Smooth muscle cell (in vitro differentiated cells): ENCODE results near the gene PTGIR. TPM values are rescaled to one million over a fixed set of nuclear protein-coding genes. Genes with fewer than 3 reads are reported as not detected.

Experiments
- DNase-seq: peaks from one replicate; lab custom pipeline; 2025; ENCODE audit not compliant: unreplicated experiment; lab: John Stamatoyannopoulos, UW
- H2AFZ ChIP-seq: fragments of 200-600 bp; sonication (generic); 2 replicates; pipeline ENCODE4 v1.6.0; 2016; ENCODE audit warnings: antibody characterized with exemption, low read depth, mild to moderate bottlenecking
- H3F3A ChIP-seq: fragments of 200-600 bp; sonication (generic); 2 replicates; pipeline ENCODE4 v1.6.0; 2017; ENCODE audit warnings: antibody characterized with exemption, low read depth
- H3K27ac ChIP-seq: fragments of 200-600 bp; sonication (generic); 2 replicates; pipeline ENCODE4 v1.5.1; 2016; ENCODE audit warnings: low read depth, mild to moderate bottlenecking
- H3K27me3 ChIP-seq: fragments of 200-600 bp; sonication (generic); 2 replicates; pipeline ENCODE4 v1.6.1; 2016; ENCODE audit warnings: low read depth, mild to moderate bottlenecking
- H3K36me3 ChIP-seq: fragments of 200-600 bp; sonication (generic); 2 replicates; pipeline ENCODE4 v1.5.1; 2016; ENCODE audit warnings: low read depth
- H3K4me1 ChIP-seq: fragments of 200-600 bp; sonication (generic); 2 replicates; pipeline ENCODE4 v1.5.1; 2016; ENCODE audit warnings: low read depth
- H3K4me2 ChIP-seq: fragments of 200-600 bp; sonication (generic); 2 replicates; pipeline ENCODE4 v1.6.0; 2016; ENCODE audit warnings: mild to moderate bottlenecking
- H3K4me3 ChIP-seq: fragments of 200-600 bp; sonication (generic); 2 replicates; pipeline ENCODE4 v1.5.1; 2016; ENCODE audit warnings: mild to moderate bottlenecking
- H3K79me2 ChIP-seq: fragments of 200-600 bp; sonication (generic); 2 replicates; pipeline ENCODE4 v1.6.0; 2016; ENCODE audit warnings: low read depth, mild to moderate bottlenecking
- H3K9ac ChIP-seq: fragments of 200-600 bp; sonication (generic); 2 replicates; pipeline ENCODE4 v1.6.0; 2016; ENCODE audit warnings: low read depth
- H3K9me3 ChIP-seq: fragments of 200-600 bp; sonication (generic); replicated peaks from 2 replicates; pipeline ENCODE4 v1.5.1; 2016; ENCODE audit warnings: low read depth
- H4K20me1 ChIP-seq: fragments of 200-600 bp; sonication (generic); 2 replicates; pipeline ENCODE4 v1.6.0; 2016; ENCODE audit warnings: low read depth
- WGBS: methylation state at CpG from one replicate; pipeline ENCODE4 v1.1.7; 2016; ENCODE audit warnings: low lambda C conversion rate; 5-methylcytosine and 5-hydroxymethylcytosine counted together
- polyA plus RNA-seq: library from polyadenylated mRNA; unstranded; fragments of >200 nt; fragmentation: Nextera tagmentation; extraction: Ambion mirVana; gene quantifications from 2 replicates; pipeline ENCODE4 v1.2.1, GENCODE V29; 2016
- total RNA-seq: library from RNA; depleted of rRNA; stranded (reverse); fragments of >200 nt; gene quantifications from 2 replicates; pipeline ENCODE4 v1.2.3, GENCODE V29; 2014
- TF ChIP-seq, protein P1 (sequence below): fragments of 200-600 bp; sonication (generic); IDR thresholded peaks from 2 replicates; pipeline ENCODE4 v1.5.1; 2017; ENCODE audit warnings: borderline replicate concordance, mild to moderate bottlenecking, antibody characterized with exemption; ENCODE audit not compliant: insufficient read depth, poor library complexity, severe bottlenecking

PTGIR gene
- total and polyA plus RNA-seq, 2 experiments from 2014 or later, result 0.09 to 0.81 TPM

DNA sequence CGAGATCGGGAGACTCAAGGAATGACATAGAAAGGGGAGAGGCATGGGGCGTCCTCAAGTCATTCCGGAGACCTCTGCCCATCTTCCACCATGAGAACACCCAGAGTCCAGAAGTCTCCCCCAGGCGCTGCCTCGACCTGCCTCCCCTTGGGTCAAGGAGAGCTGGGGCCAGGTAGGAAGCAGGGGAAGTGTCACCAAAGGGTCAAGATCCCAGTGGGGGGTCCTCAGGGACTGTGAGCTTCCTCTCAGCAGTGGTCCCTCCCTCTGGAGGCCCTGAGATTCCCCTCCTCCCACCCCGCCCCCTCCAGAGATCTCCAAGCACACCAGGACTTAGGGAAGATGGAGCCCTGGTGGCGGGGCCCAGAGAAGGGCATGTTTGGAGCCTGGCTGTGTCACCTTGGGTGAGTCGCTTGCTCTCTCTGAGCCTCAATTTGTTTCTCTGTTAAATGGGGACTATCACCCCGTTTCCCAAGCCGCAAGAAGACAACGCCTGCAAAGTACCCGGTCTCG is 35.2 kb upstream of the PTGIR start:
- WGBS, result 4% methylated on average over 14 of the region's 14 CpGs
- peak overlapping the region; percentile 29 for H3K27ac ChIP-seq
- DNase-seq, result peak; percentile 47
- H3K9me3 ChIP-seq, result no peaks in the 10 kb centered on the region
- peaks cover 12% of the 10 kb centered on the region for H3K79me2 ChIP-seq
- TF ChIP-seq, protein P1, sequence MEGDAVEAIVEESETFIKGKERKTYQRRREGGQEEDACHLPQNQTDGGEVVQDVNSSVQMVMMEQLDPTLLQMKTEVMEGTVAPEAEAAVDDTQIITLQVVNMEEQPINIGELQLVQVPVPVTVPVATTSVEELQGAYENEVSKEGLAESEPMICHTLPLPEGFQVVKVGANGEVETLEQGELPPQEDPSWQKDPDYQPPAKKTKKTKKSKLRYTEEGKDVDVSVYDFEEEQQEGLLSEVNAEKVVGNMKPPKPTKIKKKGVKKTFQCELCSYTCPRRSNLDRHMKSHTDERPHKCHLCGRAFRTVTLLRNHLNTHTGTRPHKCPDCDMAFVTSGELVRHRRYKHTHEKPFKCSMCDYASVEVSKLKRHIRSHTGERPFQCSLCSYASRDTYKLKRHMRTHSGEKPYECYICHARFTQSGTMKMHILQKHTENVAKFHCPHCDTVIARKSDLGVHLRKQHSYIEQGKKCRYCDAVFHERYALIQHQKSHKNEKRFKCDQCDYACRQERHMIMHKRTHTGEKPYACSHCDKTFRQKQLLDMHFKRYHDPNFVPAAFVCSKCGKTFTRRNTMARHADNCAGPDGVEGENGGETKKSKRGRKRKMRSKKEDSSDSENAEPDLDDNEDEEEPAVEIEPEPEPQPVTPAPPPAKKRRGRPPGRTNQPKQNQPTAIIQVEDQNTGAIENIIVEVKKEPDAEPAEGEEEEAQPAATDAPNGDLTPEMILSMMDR, result no peak
- peak overlapping the region; percentile 75 for H2AFZ ChIP-seq
- peaks cover 8% of the 10 kb centered on the region for H3F3A ChIP-seq
- H3K4me2 ChIP-seq, result peak overlapping the region; percentile 94
- H3K4me1 ChIP-seq, result peaks cover 21% of the 10 kb centered on the region
- no peaks in the 10 kb centered on the region for H3K27me3 ChIP-seq
- peak overlapping the region; percentile 56 for H3K9ac ChIP-seq
- H3K4me3 ChIP-seq, result peak overlapping the region; percentile 76
- peaks cover 4% of the 10 kb centered on the region for H4K20me1 ChIP-seq
- H3K36me3 ChIP-seq, result no peaks in the 10 kb centered on the region

DNA sequence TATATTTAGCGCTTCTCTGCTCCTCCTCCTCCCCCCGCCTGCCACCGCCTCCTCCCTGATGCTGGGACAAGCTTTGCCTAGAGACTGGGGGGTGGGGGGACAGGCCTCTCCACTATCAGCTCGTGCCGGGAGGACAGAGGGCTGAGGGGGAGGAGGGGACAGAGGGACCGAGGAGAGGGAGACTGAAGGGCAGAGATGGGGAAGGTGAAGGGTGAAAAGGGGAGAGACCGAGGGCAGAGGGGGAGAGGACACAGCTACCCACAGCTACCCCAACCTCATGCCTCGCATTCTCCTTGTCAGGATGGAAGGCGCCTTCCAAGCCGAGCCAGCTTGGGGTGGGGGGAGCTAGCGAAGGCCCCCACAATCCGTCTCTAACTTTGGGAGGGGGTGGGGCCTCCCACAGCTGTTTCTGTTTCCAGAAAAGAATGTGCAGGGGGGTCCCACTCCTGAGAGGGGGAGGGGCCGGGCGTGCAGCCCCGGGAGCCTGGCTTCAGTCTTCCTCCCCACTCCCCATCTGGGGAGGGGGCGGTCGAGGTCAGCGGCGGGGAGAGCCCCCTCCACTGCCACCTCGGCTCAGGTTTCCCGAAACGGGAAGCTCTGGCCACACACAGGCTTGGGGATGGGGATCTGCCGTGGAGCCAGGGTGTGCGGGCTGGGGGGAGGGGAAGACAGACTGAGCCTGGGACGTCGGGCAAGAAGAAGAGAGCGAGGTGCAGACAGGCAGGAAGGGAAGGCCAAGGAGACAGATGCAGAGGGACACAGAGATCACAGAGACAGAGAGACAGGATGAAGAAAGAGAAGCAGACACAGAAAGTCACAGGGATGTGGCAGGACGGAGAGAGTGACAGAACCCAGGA is 34.5 kb upstream of the PTGIR start:
- DNase-seq, result peak; percentile 47
- H3K9me3 ChIP-seq, result no peaks in the 10 kb centered on the region
- H2AFZ ChIP-seq, result peak overlapping the region; percentile 75
- TF ChIP-seq, protein P1, result no peak
- H4K20me1 ChIP-seq, result peaks cover 4% of the 10 kb centered on the region
- peaks cover 12% of the 10 kb centered on the region for H3K79me2 ChIP-seq
- H3K9ac ChIP-seq, result no peak overlapping the region
- no peak overlapping the region for H3K27ac ChIP-seq
- 2% methylated on average over 17 of the region's 28 CpGs for WGBS
- no peaks in the 10 kb centered on the region for H3K36me3 ChIP-seq
- peak overlapping the region; percentile 76 for H3K4me3 ChIP-seq
- peaks cover 21% of the 10 kb centered on the region for H3K4me1 ChIP-seq
- H3K4me2 ChIP-seq, result peak overlapping the region; percentile 94
- H3F3A ChIP-seq, result peaks cover 8% of the 10 kb centered on the region
- H3K27me3 ChIP-seq, result no peaks in the 10 kb centered on the region

DNA sequence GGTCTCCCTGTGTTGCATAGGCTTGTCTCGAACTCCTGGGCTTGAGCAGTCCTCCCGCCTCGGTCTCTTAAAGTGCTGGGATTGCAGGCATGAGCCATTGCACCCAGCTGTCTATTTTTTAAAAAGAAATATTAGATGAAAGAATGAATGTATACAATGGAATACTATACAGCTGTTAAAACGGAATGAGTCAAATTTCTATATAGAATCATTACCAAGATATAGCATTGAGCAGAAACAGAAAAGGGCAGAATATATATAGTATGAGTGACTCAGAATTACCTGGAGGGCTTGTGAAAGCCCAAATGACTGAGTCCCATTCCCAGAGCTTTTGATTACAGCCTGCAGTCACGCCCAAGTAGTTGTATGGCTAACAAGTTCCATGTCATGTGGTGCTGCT is 31.7 kb upstream of the PTGIR start:
- WGBS, result 96% methylated on average over 5 of the region's 5 CpGs
- Histone ChIP-seq H3K4me3 (no peak overlapping the region), H3K27me3 (no peaks in the 10 kb centered on the region)

More for the DNA sequence above, 31.7 kb upstream of the PTGIR start:
- peaks cover 21% of the 10 kb centered on the region for H3K4me1 ChIP-seq
- no peak overlapping the region for H3K27ac ChIP-seq
- H3K9me3 ChIP-seq, result no peaks in the 10 kb centered on the region
- H3K36me3 ChIP-seq, result no peaks in the 10 kb centered on the region
- H3K4me2 ChIP-seq, result no peak overlapping the region
- no peak for DNase-seq
- peaks cover 12% of the 10 kb centered on the region for H3K79me2 ChIP-seq
- H3F3A ChIP-seq, result peaks cover 6% of the 10 kb centered on the region
- H3K9ac ChIP-seq, result no peak overlapping the region
- no peak overlapping the region for H2AFZ ChIP-seq
- TF ChIP-seq, protein P1, result no peak
- peaks cover 7% of the 10 kb centered on the region for H4K20me1 ChIP-seq
